Keratinocyte (primary cell): ENCODE results near the gene LHFPL3. TPM values are rescaled to one million over a fixed set of nuclear protein-coding genes. Genes with fewer than 3 reads are reported as not detected.

Experiments
- DNase-seq: peaks from one replicate; pipeline ENCODE4 v3.0.0-alpha.2; 2011; ENCODE audit warnings: low read depth, missing footprints, low spot score
- FAIRE-seq: peaks from 2 replicates; lab custom pipeline; 2011; peaks lifted over from hg19 to GRCh38; lab: Jason Lieb, UNC
- H2AFZ ChIP-seq: 2 replicates; pipeline ENCODE4 v1.6.0; 2012; ENCODE audit warnings: low read length, control low read depth, inconsistent platforms; ENCODE audit not compliant: control insufficient read depth
- H3K27ac ChIP-seq: 2 replicates; pipeline ENCODE4 v1.5.1; 2011; ENCODE audit warnings: low read length; ENCODE audit not compliant: control insufficient read depth, insufficient read depth
- H3K27me3 ChIP-seq: 3 replicates; pipeline ENCODE4 v1.6.0; 2011; ENCODE audit warnings: low read length; ENCODE audit not compliant: control insufficient read depth, insufficient read depth; ENCODE audit errors: extremely low read depth
- H3K36me3 ChIP-seq, 2 experiments: 2 replicates in 1 of 2; 3 replicates in 1 of 2; pipeline ENCODE4 v1.5.1; 2011; ENCODE audit warnings: low read length in 2 of 2, mild to moderate bottlenecking in 1 of 2; ENCODE audit not compliant: control insufficient read depth in 2 of 2, insufficient read depth in 2 of 2; ENCODE audit errors: extremely low read depth in 1 of 2
- H3K4me1 ChIP-seq: 3 replicates; pipeline ENCODE4 v1.5.1; 2011; ENCODE audit warnings: low read length; ENCODE audit not compliant: control insufficient read depth, insufficient read depth; ENCODE audit errors: extremely low read depth
- H3K4me2 ChIP-seq: 3 replicates; pipeline ENCODE4 v1.6.0; 2011; ENCODE audit warnings: low read depth, low read length; ENCODE audit not compliant: control insufficient read depth, insufficient read depth; ENCODE audit errors: extremely low read depth
- H3K4me3 ChIP-seq, 3 experiments: fragments of 200-600 bp in 1 of 3; sonication (generic) in 1 of 3; 2 replicates in 2 of 3; 3 replicates in 1 of 3; pipeline ENCODE4 v1.5.1; 2011 to 2016; ENCODE audit warnings: low read length in 3 of 3, mild to moderate bottlenecking in 3 of 3, control low read depth in 2 of 3, inconsistent platforms in 1 of 3, low read depth in 1 of 3, mixed read lengths in 1 of 3, mixed run types in 1 of 3, moderate library complexity in 1 of 3; ENCODE audit not compliant: control insufficient read depth in 2 of 3, insufficient read depth in 2 of 3; ENCODE audit errors: extremely low read depth in 1 of 3
- H3K79me2 ChIP-seq: 2 replicates; pipeline ENCODE4 v1.6.0; 2012; ENCODE audit warnings: low read length; ENCODE audit not compliant: control insufficient read depth, insufficient read depth
- H3K9ac ChIP-seq: 3 replicates; pipeline ENCODE4 v1.6.0; 2011; ENCODE audit warnings: low read length; ENCODE audit not compliant: control insufficient read depth, insufficient read depth; ENCODE audit errors: extremely low read depth
- H3K9me1 ChIP-seq: 3 replicates; pipeline ENCODE4 v1.6.0; 2011; ENCODE audit warnings: low read length; ENCODE audit not compliant: control insufficient read depth, insufficient read depth; ENCODE audit errors: extremely low read depth
- H3K9me3 ChIP-seq: 2 replicates; pipeline ENCODE4 v1.5.1; 2012; ENCODE audit warnings: low read depth, low read length; ENCODE audit not compliant: control insufficient read depth
- H4K20me1 ChIP-seq: 3 replicates; pipeline ENCODE4 v1.6.0; 2011; ENCODE audit warnings: low read length; ENCODE audit not compliant: control insufficient read depth, insufficient read depth; ENCODE audit errors: extremely low read depth
- CTCF ChIP-seq, 3 experiments: IDR thresholded peaks in 1 of 3; conservative IDR thresholded peaks in 1 of 3; optimal IDR thresholded peaks in 1 of 3; 2 replicates in 2 of 3; 3 replicates in 1 of 3; pipeline versions ENCODE3 to v1.5.1; 2011; ENCODE audit warnings: low read length in 3 of 3, mild to moderate bottlenecking in 3 of 3, moderate library complexity in 2 of 3, control low read depth in 1 of 3, inconsistent platforms in 1 of 3; ENCODE audit not compliant: insufficient read depth in 2 of 3; ENCODE audit errors: extremely low read depth in 1 of 3
- EZH2 ChIP-seq: IDR thresholded peaks from one replicate; pipeline ENCODE4 v1.6.1; 2012; ENCODE audit warnings: inconsistent platforms, mild to moderate bottlenecking, low read length, moderate library complexity
- dilution Hi-C: fragments of 300-500 bp; cut with MboI; formaldehyde crosslinking; loops from one replicate; pipeline ENCODE4 v1.7.0; 2020; ENCODE audit warnings: low sequenced_read_pairs; ENCODE audit not compliant: extremely low pct_ligation_motif_present
- polyA plus RNA-seq, 5 experiments: library from polyadenylated mRNA; depleted of rRNA in 3 of 5; stranded (reverse) in 3 of 5; stranded (forward) in 1 of 5; unstranded in 1 of 5; fragments of >200 nt; gene quantifications; 1 replicate in 1 of 5; 2 replicates in 3 of 5; 3 replicates in 1 of 5; pipeline versions ENCODE4 v1.2.1 to v1.2.3, GENCODE V29; 2011 to 2012; ENCODE audit warnings: missing spikeins in 2 of 5, low read depth in 1 of 5, low replicate concordance in 1 of 5

Gene LHFPL3
- polyA plus RNA-seq, 1 donor (not counting 4 experiments of a cell fraction or from before 2014, with no cell fraction given) = not detected

GRCh38 chr7:104569751-104570150 lies 241.3 kb downstream of the LHFPL3 start:
- Histone ChIP-seq H3K27ac (no peak overlapping the region), H4K20me1 (no peaks in the 10 kb centered on the region), H2AFZ (no peak overlapping the region), H3K4me2 (no peak overlapping the region), H3K36me3 (no peaks in the 10 kb centered on the region), H3K9me3 (no peaks in the 10 kb centered on the region), H3K4me3 (no peak overlapping the region), H3K9me1 (no peaks in the 10 kb centered on the region), H3K27me3 (no peaks in the 10 kb centered on the region), H3K4me1 (no peaks in the 10 kb centered on the region), H3K9ac (no peak overlapping the region), H3K79me2 (no peaks in the 10 kb centered on the region)
- dilution Hi-C loops = no loop called here
- no peak for TF ChIP-seq CTCF (optimal IDR thresholded peaks at IDR 0.05 in 1 of 3, IDR thresholded peaks at IDR 0.05 in 1 of 3, conservative IDR thresholded peaks at IDR 0.05 in 1 of 3; ENCODE audit: extremely low read depth in 1 of 3, insufficient read depth in 2 of 3, low read length in 3 of 3)
- no peak for TF ChIP-seq EZH2
- DNase-seq (no peak), FAIRE-seq (no peak)

- Histone ChIP-seq H3K4me2 (no peak overlapping the region), H3K9me3 (no peaks in the 10 kb centered on the region), H3K9me1 (no peaks in the 10 kb centered on the region), H2AFZ (no peak overlapping the region), H3K27me3 (no peaks in the 10 kb centered on the region), H3K36me3 (no peaks in the 10 kb centered on the region), H4K20me1 (no peaks in the 10 kb centered on the region), H3K79me2 (no peaks in the 10 kb centered on the region), H3K4me3 (no peak overlapping the region), H3K27ac (no peak overlapping the region), H3K9ac (no peak overlapping the region), H3K4me1 (no peaks in the 10 kb centered on the region)
- dilution Hi-C loops = no loop called here
- TF ChIP-seq CTCF (optimal IDR thresholded peaks at IDR 0.05 in 1 of 3, IDR thresholded peaks at IDR 0.05 in 1 of 3, conservative IDR thresholded peaks at IDR 0.05 in 1 of 3; ENCODE audit: extremely low read depth in 1 of 3, insufficient read depth in 2 of 3, low read length in 3 of 3) (no peak), EZH2 (no peak)
- FAIRE-seq (no peak), DNase-seq (no peak)
These were observed 244.2 kb downstream of the LHFPL3 start for GRCh38 chr7:104572554-104572953.
